Bone marrow (tissue), 2 donors: Measurements from ENCODE around the gene SFMBT1.
"Not testable (repeated sequence)": the region's sequence is repeated elsewhere in the genome, so short reads cannot be mapped to it uniquely, and the experiment has no call there.

Experiments
- DNase-seq, 2 donors: peaks; one replicate each; lab custom pipeline; 2025; lab: John Stamatoyannopoulos, UW

The SFMBT1 gene

DNA sequence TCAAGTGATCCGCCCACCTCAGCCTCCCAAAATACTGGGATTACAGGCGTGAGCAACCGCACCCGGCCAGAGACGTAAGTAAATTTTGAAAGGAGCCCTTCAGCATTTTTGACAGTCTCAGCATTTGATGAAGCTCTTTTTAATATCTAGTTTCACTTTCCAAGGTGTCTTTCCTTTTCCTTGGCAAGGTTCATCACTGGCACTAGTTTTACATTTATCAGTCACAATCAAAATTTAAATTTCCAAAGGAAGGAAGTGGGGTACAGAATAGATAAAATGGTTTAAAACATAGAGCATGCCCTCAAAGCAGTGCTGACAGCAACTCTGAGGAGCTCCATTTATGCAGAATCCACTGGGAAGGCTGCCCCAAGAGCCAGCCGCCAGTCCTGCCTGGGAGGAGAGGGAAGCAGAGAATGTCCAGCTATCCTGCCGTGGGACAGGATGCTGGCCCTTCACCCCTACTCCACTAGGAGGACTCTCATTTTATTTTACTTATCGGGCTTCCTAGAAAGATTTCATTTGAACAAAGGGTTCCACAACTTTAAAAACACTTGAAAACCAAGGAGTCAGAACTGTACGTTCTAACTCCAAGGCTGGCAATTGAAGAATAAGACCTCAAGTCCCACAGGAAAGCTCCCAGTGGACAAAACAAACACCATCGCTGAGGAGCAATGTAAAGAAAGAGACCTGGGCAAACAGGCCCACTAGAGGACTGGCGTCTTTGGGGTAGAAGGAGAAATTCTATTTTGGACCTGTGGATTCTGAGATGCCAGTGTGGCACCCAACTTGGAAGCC is 9.9 kb downstream of the SFMBT1 start:
- DNase-seq = no peak

DNA sequence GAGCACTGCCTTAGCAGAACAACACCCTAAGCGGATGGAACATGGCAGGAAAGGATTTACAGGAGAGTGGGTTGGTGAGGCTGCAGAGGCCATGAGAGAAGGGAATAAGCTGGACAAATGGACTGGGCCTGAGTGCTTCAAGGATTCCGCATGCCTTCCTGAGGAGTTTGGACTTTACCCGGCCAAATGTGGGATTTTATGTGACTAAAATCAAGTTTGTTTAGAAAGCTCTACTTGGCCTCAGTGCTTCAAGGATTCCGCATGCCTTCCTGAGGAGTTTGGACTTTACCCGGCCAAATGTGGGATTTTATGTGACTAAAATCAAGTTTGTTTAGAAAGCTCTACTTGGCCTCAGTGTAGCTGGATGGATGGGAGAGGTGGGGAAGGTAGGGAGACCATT is 10.9 kb downstream of the SFMBT1 start:
- DNase-seq = not testable (repeated sequence)

GRCh38 chr3:53034411-53034810 is 11.5 kb downstream of the SFMBT1 start:
- DNase-seq = not testable (repeated sequence)

DNA sequence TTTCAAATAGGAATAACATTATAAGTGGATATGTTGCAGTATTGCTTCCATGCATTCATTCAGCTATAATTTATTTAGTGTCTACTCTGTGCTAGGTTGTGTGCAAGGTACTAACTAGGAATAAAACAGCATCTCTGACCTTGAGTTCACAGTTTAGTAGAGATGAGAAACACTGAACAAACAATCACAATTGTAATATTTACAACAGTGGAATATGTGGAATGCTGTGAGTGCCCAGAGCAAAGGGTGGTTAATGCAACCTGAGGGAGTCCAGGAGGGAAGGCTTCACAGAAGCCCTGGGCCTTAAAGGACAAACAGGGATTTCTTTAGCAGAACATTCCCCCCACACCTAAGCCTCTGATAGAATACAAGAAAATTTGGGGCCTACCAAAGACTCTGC is 13.3 kb downstream of the SFMBT1 start:
- no peak for DNase-seq

GRCh38 chr3:53030619-53031449 is 15.0 kb downstream of the SFMBT1 start:
- DNase-seq = no peak

DNA sequence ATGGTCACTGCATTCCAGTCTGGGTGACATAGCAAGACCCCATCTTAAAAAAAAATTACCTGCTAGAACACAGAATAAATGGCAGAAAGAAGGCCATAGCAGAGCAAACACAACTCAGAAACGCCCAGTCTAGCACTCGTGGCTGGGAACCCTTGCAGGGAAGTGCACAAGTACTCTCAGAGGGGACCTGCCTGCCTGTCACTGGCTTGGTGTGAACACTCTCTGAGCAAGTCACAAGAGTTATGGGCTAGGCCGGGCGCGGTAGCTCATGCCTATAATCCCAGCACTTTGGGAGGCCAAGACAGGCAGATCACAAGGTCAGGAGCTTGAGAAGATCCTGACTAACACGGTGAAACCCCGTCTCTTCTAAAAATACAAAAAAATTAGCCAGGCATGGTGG is 17.2 kb downstream of the SFMBT1 start:
- DNase-seq = no peak

DNA sequence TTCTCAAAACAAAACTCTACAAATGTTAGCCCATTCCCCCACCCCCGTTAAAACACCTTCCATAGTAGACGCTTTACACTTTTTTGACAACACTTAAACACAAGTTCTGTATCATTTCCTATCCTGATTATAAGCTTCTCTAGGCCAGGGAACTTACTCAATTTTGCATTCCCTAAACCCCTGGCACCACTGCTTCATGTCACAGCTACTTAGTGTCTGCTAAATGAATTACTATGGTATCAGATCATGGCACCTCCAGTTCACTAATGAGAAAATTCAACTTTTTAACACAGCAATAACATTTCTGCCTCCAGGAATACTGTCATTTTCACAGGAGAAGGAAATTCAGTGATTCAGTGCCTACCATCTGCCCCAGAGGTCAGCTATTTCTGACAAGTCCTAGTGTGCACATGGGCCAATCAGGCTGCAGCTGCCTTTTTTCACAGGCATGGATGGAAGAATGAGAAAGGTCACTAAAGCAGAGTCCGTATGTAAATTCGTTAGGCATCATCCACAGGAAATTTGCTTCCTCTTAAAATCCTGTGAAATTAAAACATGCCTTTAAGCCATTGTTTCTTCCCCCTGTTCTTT is 18.5 kb downstream of the SFMBT1 start:
- DNase-seq = no peak

DNA sequence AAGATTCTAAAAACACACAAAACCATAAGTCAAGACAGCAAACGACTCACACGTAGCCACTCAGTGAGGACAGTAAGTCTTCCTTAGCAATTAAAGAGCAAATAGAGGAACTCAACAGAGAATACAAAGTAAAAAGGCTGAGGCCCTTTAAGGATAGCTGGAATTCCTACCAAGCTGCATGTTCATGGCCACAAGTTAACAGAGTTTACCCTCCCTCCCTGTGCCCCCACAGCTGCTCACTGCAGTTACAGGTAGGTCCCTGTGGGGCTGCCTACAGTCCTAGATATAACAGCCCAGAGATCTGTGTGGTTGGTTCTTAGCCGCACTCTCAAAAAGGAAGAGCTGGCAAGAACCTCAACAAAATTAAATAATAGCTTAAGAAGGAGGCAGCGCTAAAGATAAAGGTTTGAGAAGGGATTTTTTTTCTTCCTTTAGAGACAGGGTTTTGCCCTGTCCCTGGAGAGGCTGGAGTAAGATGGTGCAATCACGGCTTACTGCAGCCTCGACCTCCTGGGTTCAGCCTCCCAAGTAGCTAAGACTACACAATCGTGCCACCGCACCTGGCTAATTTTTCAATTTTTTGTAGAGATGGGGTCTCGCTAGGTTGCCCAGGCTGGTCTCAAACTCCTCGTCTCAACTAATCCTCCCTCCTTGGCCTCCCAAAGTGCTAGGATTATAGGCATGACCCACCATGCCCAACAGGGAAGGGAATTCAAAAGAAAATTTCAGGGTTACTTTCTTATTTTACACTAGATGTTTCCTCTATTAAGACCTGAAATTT is 19.3 kb downstream of the SFMBT1 start:
- DNase-seq = no peak

- no peak for DNase-seq
Measured at GRCh38 chr3:53024315-53024714, 21.6 kb downstream of the SFMBT1 start.

- DNase-seq = no peak
Measured at GRCh38 chr3:53023072-53023823, 22.6 kb downstream of the SFMBT1 start.

GRCh38 chr3:53022647-53023046 is 23.2 kb downstream of the SFMBT1 start:
- DNase-seq = no peak

DNA sequence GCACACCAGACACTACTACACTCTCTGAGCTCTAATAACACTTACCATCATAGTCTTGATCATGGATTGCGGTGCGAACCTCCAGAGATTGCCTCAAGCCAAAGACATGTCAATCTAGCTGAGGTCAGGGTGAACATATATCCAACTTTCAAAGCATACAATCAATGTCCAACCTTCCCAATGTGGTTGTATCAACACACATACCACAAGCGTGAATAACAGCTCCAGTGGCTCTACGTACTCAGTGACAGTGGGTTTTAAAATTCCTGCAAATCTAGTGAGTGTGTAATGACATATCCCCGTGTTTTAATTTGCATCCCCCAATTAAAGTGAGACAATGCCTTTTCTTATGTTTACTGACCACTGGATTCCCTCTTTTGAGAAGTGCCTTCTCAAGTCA is 29.6 kb downstream of the SFMBT1 start:
- no peak for DNase-seq

GRCh38 chr3:53011324-53011723 is 34.5 kb downstream of the SFMBT1 start:
- DNase-seq = no peak

DNA sequence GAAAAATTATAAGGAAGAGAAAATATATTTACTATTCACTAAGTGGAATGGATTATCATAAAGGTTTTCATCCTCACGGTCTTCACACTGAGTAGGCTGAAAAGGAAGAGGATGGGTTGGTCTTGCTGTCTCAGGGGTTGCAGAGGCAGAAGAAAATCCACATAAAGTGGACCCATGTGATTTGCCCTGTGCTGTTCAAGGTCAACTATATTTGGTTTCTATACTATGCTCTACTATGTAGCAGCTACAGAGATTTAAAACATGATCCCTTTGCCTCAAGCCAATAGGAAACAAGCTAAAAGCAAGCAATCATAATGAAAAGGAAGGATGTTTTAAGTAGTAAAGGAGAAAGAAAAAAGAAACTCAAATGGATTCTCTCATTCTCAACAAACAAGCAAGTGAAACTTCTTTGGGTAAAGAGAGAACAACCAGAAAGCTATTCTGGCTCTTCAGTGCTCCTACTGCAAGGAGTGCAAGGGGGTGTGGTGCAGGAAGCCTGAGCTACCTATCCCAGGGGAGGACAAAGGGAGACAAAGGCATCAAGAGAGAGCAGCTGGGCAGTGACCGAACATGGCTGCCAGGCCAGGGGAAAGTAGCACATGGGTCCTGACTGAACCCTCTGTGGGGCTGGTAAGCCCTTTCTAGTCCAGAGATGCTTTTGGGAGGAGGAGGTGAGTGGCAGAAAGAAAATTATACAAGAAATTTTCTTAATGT is 35.9 kb downstream of the SFMBT1 start:
- DNase-seq = no peak

DNA sequence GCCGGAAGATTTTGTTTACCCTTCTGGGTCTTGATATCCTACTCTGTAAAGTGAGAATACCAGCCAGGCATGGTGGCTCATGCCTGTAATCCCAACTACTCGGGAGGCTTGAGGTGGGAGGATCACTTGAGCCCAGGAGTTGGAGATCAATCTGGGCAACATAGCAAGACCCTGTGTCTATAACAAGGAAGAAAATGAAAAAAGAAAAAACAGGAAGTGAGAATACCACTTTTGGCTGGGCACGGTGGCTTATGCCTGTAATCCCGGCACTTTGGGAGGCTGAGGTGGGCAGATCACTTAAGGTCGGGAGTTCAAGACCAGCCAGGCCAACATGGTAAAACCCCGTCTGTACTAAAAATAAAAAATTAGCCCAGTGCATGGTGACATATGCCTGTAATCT is 36.9 kb downstream of the SFMBT1 start:
- DNase-seq = no peak

DNA sequence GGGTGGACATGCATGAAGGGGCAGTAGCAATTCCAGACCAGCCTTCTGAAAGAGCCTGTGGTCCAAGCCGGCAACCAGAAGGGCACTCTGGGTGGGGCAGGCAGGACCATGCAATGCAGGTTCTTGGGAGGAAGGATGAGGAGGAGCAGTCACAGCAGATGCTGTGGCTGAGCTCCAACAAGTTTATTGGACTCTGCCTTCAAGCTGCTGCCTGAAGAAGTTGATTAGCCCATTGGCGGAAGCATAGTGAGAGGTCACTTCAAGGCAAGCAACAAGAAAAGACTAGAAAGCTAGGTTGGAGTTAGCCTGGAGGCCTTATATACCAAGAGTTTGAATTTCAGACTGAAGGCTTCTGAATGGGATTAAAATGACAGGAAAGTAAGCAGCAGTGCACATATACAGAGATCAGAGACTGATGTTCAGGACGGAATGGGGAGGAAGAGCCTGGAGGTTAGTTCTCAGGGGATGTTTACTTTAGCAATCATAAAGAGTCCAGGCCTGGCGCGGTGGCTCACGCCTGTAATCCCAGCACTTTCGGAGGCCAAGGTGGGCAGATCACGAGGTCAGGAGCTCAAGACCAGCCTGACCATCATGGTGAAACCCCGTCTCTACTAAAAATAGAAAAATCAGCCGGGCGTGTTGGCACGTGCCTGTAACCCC is 39.9 kb downstream of the SFMBT1 start:
- no peak for DNase-seq

DNA sequence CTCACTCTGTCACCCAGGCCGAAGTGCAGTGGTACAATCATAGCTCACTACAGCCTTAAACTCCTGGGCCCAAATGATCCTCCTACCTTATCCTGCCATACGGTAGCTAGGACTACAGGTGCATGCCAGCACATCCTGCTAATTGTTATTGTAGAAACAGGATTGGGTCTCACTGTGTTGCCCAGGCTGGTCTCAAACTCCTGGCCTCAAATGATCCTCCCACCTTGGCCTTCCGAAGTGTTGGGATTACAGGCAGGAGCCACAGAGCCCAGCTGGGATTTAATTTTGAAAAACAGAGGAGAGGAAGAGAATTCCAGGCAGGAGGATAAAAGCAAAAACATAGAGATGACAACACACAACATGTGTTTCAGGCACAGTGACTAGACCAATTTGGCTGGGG is 40.5 kb downstream of the SFMBT1 start:
- DNase-seq = no peak

DNA sequence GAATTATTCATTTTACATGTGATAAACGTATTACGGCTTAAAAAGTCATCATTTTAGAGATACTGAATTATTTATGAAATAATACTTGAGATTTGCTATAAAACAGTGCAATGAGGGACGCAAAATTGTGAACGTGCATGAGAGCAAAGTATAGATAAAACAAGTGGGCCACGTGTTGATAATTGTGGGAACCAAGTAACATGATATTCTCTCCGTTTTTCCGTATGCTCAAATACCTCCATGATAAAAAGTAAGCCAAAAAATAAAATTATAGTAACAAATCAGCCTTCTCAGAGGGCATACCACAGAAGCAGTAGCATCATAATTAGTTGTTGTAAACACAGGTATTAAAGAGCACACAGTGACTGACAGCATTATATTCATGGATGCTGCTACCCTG is 42.6 kb downstream of the SFMBT1 start:
- no peak for DNase-seq

DNA sequence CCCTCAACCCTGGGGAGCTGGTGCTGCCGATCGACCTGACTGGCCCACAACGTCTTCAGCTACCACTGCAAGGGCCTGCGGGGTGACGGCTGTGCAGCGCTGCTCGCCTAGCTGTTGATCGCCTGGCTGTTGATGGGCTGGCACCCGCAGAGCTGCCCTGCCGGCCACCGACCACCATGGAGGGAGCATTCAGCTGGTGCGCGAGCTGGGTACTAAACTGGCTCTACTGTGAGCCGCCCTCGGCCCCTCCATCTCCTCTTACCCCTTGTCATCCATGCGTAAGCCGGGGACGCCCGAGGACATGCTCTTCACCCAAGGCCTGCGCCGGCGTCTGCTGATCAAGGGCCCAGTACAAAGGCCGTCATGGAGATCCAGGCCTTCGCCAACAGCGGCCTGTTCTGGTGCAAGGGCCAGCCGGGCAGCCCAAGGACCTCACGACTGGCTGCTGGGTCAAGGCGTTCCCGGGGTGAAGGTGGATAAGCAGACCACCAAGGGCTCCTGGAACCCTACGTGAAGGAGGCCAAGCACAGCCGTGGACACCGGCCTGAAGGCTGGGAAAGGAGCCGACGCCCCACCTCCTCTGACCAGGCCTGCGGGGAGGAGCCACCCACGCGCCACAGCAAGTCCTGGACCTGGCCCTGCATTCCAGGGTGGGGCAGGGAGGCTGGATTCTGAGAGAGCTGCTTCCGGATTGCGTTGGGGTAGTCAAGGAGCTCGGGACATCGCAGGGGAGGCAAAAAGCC is 46.9 kb downstream of the SFMBT1 start:
- DNase-seq = no peak

DNA sequence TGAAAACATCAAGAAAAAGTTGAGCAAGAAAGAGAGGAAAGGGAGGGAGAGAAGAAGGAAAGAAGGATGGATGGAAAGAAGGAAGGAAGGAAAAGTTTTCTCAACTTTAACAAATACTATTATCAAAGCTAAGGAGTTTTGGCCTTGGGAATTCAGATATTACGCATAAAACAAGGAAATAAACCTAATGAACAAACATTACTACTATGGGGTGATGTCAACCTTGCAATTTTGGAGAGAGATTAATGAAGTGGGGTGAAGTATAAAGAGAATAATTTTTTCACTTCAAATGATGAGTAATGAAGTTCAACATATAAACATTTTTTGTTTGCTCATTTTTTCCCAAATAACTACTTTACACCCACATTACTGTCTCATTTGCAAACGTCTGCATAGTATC is 55.2 kb downstream of the SFMBT1 start:
- no peak for DNase-seq
